Activated CD4-positive, alpha-beta T cell treated with anti-CD3 and anti-CD28 coated beads, Interleukin-2, amount 50 U/mL, for 16 hours (primary cell): Measurements from ENCODE around the gene EXOC3.
A peak's percentile ranks its signal among the peaks of the same experiment; 100 is the strongest.

ENCODE experiments used
- DNase-seq: peaks from one replicate; pipeline ENCODE4 v3.0.0-alpha.2; 2020

Gene EXOC3

GRCh38 chr5:440401-441201, 2.4 kb upstream of the EXOC3 start:
- DNase-seq, result no peak

- DNase-seq, result no peak
These were observed 1.0 kb upstream of the EXOC3 start for GRCh38 chr5:441996-442334.

GRCh38 chr5:443239-444151, 519 bp downstream of the EXOC3 start:
- no peak for DNase-seq

GRCh38 chr5:444226-444625, 1.2 kb downstream of the EXOC3 start:
- DNase-seq, result no peak

GRCh38 chr5:445591-445990, 2.6 kb downstream of the EXOC3 start:
- DNase-seq, result no peak

GRCh38 chr5:446066-446882, 3.3 kb downstream of the EXOC3 start:
- DNase-seq, result no peak

GRCh38 chr5:446883-447263, 3.9 kb downstream of the EXOC3 start:
- peak; percentile 51 for DNase-seq

GRCh38 chr5:447501-447900, 4.5 kb downstream of the EXOC3 start:
- DNase-seq, result no peak

- DNase-seq, result no peak
These were observed 5.2 kb downstream of the EXOC3 start for GRCh38 chr5:448061-448765.

- DNase-seq, result no peak
These were observed 5.8 kb downstream of the EXOC3 start for GRCh38 chr5:448766-449090.

GRCh38 chr5:449151-449550, 6.2 kb downstream of the EXOC3 start:
- no peak for DNase-seq

- no peak for DNase-seq
These were observed 8.8 kb downstream of the EXOC3 start for GRCh38 chr5:451587-452458.

- DNase-seq, result no peak
These were observed 10.2 kb downstream of the EXOC3 start for GRCh38 chr5:452978-453710.

GRCh38 chr5:453725-454481, 10.9 kb downstream of the EXOC3 start:
- DNase-seq, result no peak

- no peak for DNase-seq
These were observed 12.0 kb downstream of the EXOC3 start for GRCh38 chr5:454936-455335.

GRCh38 chr5:455806-456205, 12.8 kb downstream of the EXOC3 start:
- DNase-seq, result no peak

GRCh38 chr5:456351-457194, 13.6 kb downstream of the EXOC3 start:
- no peak for DNase-seq

- no peak for DNase-seq
These were observed 14.4 kb downstream of the EXOC3 start for GRCh38 chr5:457195-457961.
